IMR-90 (cell line): ENCODE results near the gene CCDC74B.
"Not testable (repeated sequence)": the region's sequence is repeated elsewhere in the genome, so short reads cannot be mapped to it uniquely, and the experiment has no call there.

Experiments
- POLR2A ChIP-seq: IDR thresholded peaks from 2 replicates; pipeline ENCODE4 v1.6.1; 2012; ENCODE audit warnings: mild to moderate bottlenecking, low read depth, low read length
- RAD21 ChIP-seq: IDR thresholded peaks from 2 replicates; pipeline ENCODE4 v1.6.1; 2012; ENCODE audit warnings: low read length, improper control_type of control experiment
- TF ChIP-seq, protein P1 (sequence below): conservative IDR thresholded peaks from 2 replicates; pipeline ENCODE4 v1.5.1; 2012; ENCODE audit warnings: mild to moderate bottlenecking, low read depth, low read length, improper control_type of control experiment
- TF ChIP-seq, protein P2 (sequence below): fragments of 150-350 bp; IDR thresholded peaks from 2 replicates; pipeline ENCODE4 v1.6.1; 2017; ENCODE audit warnings: mild to moderate bottlenecking, antibody characterized with exemption, low read length, low read depth

DNA sequence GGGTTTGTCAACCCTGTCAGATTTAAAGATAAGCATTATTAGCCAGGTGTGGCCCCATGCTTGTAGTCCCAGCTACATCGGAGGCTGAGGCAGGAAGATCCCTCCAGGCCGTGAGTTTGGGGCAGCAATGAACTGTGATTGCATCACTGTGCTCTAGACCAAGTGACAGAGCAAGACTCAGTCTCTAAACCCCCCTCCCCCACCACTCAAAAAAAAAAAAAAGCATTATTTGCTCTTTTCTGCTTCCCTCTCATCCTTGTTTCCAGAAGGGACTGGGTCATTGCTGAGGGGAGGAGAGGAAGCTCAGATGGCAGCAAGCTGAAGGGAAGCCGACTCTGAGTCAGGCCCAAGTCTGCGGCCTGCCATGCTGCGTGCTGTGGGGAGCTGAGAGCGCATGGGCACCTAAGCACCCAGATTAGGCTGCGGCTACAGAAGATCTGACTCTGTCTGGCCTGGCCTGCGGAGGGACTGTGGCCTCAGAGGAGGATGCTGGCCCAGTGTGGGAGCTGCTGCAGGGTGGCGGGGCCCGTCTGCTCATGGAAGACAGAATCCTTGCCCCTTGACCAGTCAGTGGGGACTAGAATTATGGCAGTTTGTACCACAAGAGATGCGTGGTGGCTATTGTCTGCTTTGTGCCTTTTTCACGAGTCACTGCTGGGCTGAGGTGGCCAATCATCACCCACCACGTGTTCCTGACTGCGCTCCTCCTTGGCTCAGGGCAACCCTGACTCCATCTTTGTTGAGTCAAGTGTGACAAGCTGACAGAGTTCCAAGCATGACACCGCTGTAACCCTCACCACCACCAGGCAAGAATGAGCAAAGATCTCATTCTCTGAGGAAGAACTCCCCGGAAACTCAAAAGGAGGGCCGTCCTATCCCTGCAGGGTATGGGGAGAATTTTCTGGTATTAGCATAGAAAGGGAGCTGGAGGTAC lies 43.2 kb upstream of the CCDC74B start:
- TF ChIP-seq, protein P1, sequence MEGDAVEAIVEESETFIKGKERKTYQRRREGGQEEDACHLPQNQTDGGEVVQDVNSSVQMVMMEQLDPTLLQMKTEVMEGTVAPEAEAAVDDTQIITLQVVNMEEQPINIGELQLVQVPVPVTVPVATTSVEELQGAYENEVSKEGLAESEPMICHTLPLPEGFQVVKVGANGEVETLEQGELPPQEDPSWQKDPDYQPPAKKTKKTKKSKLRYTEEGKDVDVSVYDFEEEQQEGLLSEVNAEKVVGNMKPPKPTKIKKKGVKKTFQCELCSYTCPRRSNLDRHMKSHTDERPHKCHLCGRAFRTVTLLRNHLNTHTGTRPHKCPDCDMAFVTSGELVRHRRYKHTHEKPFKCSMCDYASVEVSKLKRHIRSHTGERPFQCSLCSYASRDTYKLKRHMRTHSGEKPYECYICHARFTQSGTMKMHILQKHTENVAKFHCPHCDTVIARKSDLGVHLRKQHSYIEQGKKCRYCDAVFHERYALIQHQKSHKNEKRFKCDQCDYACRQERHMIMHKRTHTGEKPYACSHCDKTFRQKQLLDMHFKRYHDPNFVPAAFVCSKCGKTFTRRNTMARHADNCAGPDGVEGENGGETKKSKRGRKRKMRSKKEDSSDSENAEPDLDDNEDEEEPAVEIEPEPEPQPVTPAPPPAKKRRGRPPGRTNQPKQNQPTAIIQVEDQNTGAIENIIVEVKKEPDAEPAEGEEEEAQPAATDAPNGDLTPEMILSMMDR: not testable (repeated sequence)
- TF ChIP-seq POLR2A, RAD21: not testable (repeated sequence)
- TF ChIP-seq, protein P2, sequence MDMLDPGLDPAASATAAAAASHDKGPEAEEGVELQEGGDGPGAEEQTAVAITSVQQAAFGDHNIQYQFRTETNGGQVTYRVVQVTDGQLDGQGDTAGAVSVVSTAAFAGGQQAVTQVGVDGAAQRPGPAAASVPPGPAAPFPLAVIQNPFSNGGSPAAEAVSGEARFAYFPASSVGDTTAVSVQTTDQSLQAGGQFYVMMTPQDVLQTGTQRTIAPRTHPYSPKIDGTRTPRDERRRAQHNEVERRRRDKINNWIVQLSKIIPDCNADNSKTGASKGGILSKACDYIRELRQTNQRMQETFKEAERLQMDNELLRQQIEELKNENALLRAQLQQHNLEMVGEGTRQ: not testable (repeated sequence)
